Endothelial cell of umbilical vein (primary cell): ENCODE measurements around the gene PSMA8. TPM values are rescaled to one million over a fixed set of nuclear protein-coding genes. Genes with fewer than 3 reads are reported as not detected.

Source experiments
- BruUV-seq: library from RNA; stranded (reverse); fragments of 400-500 nt; replicated peaks from 2 replicates; lab custom pipeline; 2021; lab: Mats Ljungman, UMichigan
- CTCF ChIA-PET: fragments of 300-600, 350-600 bp; sonication (Branson Sonifier 250); formaldehyde crosslinking; loops from one replicate; lab custom pipeline; 2021; ENCODE audit warnings: antibody characterized with exemption, inconsistent platforms; lab: Charles Lee
- POLR2A ChIA-PET: fragments of 300-600, 350-600 bp; sonication (Branson Sonifier 250); formaldehyde crosslinking; loops from one replicate; lab custom pipeline; 2021; ENCODE audit warnings: antibody characterized with exemption, inconsistent platforms; lab: Charles Lee
- DNase-seq: peaks from one replicate; pipeline ENCODE4 v3.0.0-alpha.2; 2011; ENCODE audit warnings: low read depth, low spot score
- FAIRE-seq: peaks from 2 replicates; lab custom pipeline; 2011; peaks lifted over from hg19 to GRCh38; lab: Jason Lieb, UNC
- H2AFZ ChIP-seq: 2 replicates; pipeline ENCODE4 v1.6.0; 2012; ENCODE audit warnings: low read depth, low read length, control low read depth, inconsistent platforms
- H3K27ac ChIP-seq: 2 replicates; pipeline ENCODE4 v1.5.1; 2011; ENCODE audit warnings: low read depth, mild to moderate bottlenecking, control low read depth, low read length, moderate library complexity; ENCODE audit not compliant: insufficient read depth
- H3K27me3 ChIP-seq, 2 experiments: 2 replicates each; pipeline versions ENCODE4 v1.6.0 to v1.6.1; 2011; ENCODE audit warnings: low read length in 2 of 2, mixed read lengths in 1 of 2; ENCODE audit not compliant: control insufficient read depth in 2 of 2, insufficient read depth in 2 of 2
- H3K36me3 ChIP-seq, 2 experiments: 2 replicates in 1 of 2; 3 replicates in 1 of 2; pipeline ENCODE4 v1.5.1; 2011; ENCODE audit warnings: low read length in 2 of 2, mild to moderate bottlenecking in 1 of 2, moderate library complexity in 1 of 2; ENCODE audit not compliant: control insufficient read depth in 2 of 2, insufficient read depth in 2 of 2; ENCODE audit errors: extremely low read depth in 1 of 2
- H3K4me1 ChIP-seq: 3 replicates; pipeline ENCODE4 v1.5.1; 2011; ENCODE audit warnings: mild to moderate bottlenecking, low read length; ENCODE audit not compliant: control insufficient read depth, insufficient read depth; ENCODE audit errors: extremely low read depth
- H3K4me2 ChIP-seq: 2 replicates; pipeline ENCODE4 v1.6.1; 2011; ENCODE audit warnings: low read length, control low read depth, mixed read lengths; ENCODE audit not compliant: insufficient read depth
- H3K4me3 ChIP-seq, 3 experiments: fragments of 200-600 bp in 1 of 3; sonication (generic), shearing (Covaris generic) in 1 of 3; replicated peaks in 1 of 3; 2 replicates each; pipeline ENCODE4 v1.5.1; 2011 to 2016; ENCODE audit warnings: control low read depth in 3 of 3, low read length in 3 of 3, mild to moderate bottlenecking in 2 of 3, inconsistent platforms in 1 of 3, low read depth in 1 of 3, moderate library complexity in 1 of 3; ENCODE audit not compliant: insufficient read depth in 1 of 3
- H3K79me2 ChIP-seq: 2 replicates; pipeline ENCODE4 v1.6.0; 2012; ENCODE audit warnings: low read length, inconsistent platforms; ENCODE audit not compliant: control insufficient read depth, insufficient read depth
- H3K9ac ChIP-seq: replicated peaks from 2 replicates; pipeline ENCODE3; 2011; ENCODE audit warnings: low read length, control low read depth; ENCODE audit not compliant: insufficient read depth; ENCODE audit errors: extremely low read depth
- H3K9me1 ChIP-seq: replicated peaks from 3 replicates; pipeline ENCODE4 v1.6.0; 2011; ENCODE audit warnings: mild to moderate bottlenecking, low read length; ENCODE audit not compliant: control insufficient read depth, insufficient read depth; ENCODE audit errors: extremely low read depth
- H3K9me3 ChIP-seq: replicated peaks from 2 replicates; pipeline ENCODE4 v1.5.1; 2012; ENCODE audit warnings: low read length, inconsistent platforms; ENCODE audit not compliant: control insufficient read depth, insufficient read depth
- H4K20me1 ChIP-seq: replicated peaks from 2 replicates; pipeline ENCODE3; 2011; ENCODE audit warnings: mild to moderate bottlenecking, low read length; ENCODE audit not compliant: control insufficient read depth, insufficient read depth; ENCODE audit errors: extremely low read depth
- CTCF ChIP-seq, 2 donors: IDR thresholded peaks; 1 replicate in 1 of 2; 2 replicates in 1 of 2; pipeline ENCODE4 v1.5.1; 2011; ENCODE audit warnings: low read length in 2 of 2, mild to moderate bottlenecking in 2 of 2, moderate library complexity in 2 of 2, control low read depth in 1 of 2, inconsistent platforms in 1 of 2, low read depth in 1 of 2; ENCODE audit not compliant: insufficient read depth in 1 of 2; ENCODE audit errors: extremely low read depth in 1 of 2
- EZH2 ChIP-seq: IDR thresholded peaks from 2 replicates; pipeline ENCODE4 v1.6.1; 2012; ENCODE audit warnings: borderline replicate concordance, low read depth, mild to moderate bottlenecking, moderate library complexity, low read length, inconsistent platforms; ENCODE audit not compliant: severe bottlenecking
- MYC ChIP-seq: IDR thresholded peaks from one replicate; pipeline ENCODE4 v1.6.1; 2011; ENCODE audit warnings: mild to moderate bottlenecking, low read depth, low read length
- POLR2A ChIP-seq: IDR thresholded peaks from 2 replicates; pipeline ENCODE4 v1.6.1; 2012; ENCODE audit warnings: low read depth, mild to moderate bottlenecking, control low read depth, low read length
- dilution Hi-C: fragments of 300-500 bp; cut with MboI; formaldehyde crosslinking; loops from one replicate; pipeline ENCODE4 v1.15.0; 2019; ENCODE audit warnings: low sequenced_read_pairs; ENCODE audit not compliant: extremely low pct_ligation_motif_present
- intact Hi-C: fragments of 100-400 bp; cut with micrococcal nuclease; formaldehyde crosslinking; loops from one replicate; pipeline ENCODE4 v1.10.0; 2022
- polyA plus RNA-seq, 4 experiments: library from polyadenylated mRNA; depleted of rRNA in 3 of 4; stranded (reverse) in 3 of 4; unstranded in 1 of 4; fragments of >200 nt; gene quantifications; 2 replicates each; pipeline versions ENCODE4 v1.2.1 to v1.2.3, GENCODE V29; 2011 to 2012; ENCODE audit warnings: missing spikeins in 1 of 4
- total RNA-seq: library from RNA; stranded (reverse); gene quantifications from 2 replicates; pipeline ENCODE4 v1.2.3, GENCODE V29; 2021
- TF ChIP-seq, protein P1 (sequence below): IDR thresholded peaks from 2 replicates; pipeline ENCODE4 v1.6.1; 2011; ENCODE audit not compliant: insufficient read depth, insufficient read length

PSMA8 gene
- total and polyA plus RNA-seq, 2 donors (not counting 3 experiments of a cell fraction or from before 2014, with no cell fraction given), result not detected

DNA sequence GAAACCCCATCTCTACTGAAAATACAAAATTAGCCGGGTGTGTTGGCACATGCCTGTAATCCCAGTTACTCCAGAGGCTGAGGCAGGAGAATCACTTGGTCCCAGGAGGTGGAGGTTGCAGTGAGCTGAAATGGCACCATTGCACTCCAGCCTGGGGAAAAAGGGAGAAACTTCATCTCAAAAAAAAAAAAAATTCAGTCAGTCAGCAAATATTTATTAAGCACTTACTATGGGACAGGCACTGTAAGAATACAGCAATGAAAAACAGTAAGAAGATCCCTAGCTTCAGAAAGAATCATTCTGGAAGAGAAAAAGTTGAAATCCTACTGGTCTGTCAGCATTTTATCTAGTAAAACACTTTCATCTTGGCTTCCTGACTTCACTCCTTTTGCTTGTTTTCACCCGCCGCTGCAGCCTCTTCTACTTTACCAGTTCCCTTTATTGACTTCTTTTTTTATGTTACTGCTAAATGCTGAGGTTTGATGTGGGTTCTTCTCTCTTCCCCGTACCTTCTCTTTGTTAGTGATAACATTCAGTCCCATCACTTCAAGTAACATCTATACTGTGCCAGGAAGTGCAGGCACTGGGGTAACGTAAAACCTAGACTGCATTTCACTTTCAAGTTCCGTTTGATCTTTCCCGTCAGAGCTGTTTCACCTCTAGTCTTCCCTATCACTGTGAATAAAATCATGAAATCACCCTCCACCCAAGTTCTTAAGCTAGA is 81.7 kb downstream of the PSMA8 start:
- no peaks in the 10 kb centered on the region for H3K27me3 ChIP-seq
- H3K9me1 ChIP-seq, result no peaks in the 10 kb centered on the region
- no peak overlapping the region for H3K4me2 ChIP-seq
- no peak overlapping the region for H3K9ac ChIP-seq
- H3K4me3 ChIP-seq, result no peak overlapping the region
- TF ChIP-seq CTCF (IDR thresholded peaks at IDR 0.05; ENCODE audit: extremely low read depth in 1 of 2, insufficient read depth in 1 of 2, low read depth in 1 of 2, low read length in 2 of 2) (no peak), MYC (no peak), POLR2A (no peak), EZH2 (no peak)
- TF ChIP-seq, protein P1, sequence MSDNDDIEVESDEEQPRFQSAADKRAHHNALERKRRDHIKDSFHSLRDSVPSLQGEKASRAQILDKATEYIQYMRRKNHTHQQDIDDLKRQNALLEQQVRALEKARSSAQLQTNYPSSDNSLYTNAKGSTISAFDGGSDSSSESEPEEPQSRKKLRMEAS, result no peak
- BruUV-seq, result no TSS peak
- dilution Hi-C loops, result no loop called here
- no peaks in the 10 kb centered on the region for H3K79me2 ChIP-seq
- no peaks in the 10 kb centered on the region for H3K36me3 ChIP-seq
- no peaks in the 10 kb centered on the region for H4K20me1 ChIP-seq
- CTCF ChIA-PET, result no interaction called here
- intact Hi-C loops, result no loop called here
- no peaks in the 10 kb centered on the region for H3K9me3 ChIP-seq
- POLR2A ChIA-PET, result no interaction called here
- H2AFZ ChIP-seq, result no peak overlapping the region
- FAIRE-seq, result no peak
- no peak overlapping the region for H3K27ac ChIP-seq
- no peaks in the 10 kb centered on the region for H3K4me1 ChIP-seq
- no peak for DNase-seq
